ENCODE measurements around the gene CCNB1IP1. TPM values are rescaled to one million over a fixed set of nuclear protein-coding genes. Genes with fewer than 3 reads are reported as not detected.
"Not testable (repeated sequence)": the region's sequence is repeated elsewhere in the genome, so short reads cannot be mapped to it uniquely, and the experiment has no call there.

Gene CCNB1IP1, protein sequence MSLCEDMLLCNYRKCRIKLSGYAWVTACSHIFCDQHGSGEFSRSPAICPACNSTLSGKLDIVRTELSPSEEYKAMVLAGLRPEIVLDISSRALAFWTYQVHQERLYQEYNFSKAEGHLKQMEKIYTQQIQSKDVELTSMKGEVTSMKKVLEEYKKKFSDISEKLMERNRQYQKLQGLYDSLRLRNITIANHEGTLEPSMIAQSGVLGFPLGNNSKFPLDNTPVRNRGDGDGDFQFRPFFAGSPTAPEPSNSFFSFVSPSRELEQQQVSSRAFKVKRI
- polyA plus RNA-seq (ENCODE audit: insufficient read length): 58.8 TPM

DNA sequence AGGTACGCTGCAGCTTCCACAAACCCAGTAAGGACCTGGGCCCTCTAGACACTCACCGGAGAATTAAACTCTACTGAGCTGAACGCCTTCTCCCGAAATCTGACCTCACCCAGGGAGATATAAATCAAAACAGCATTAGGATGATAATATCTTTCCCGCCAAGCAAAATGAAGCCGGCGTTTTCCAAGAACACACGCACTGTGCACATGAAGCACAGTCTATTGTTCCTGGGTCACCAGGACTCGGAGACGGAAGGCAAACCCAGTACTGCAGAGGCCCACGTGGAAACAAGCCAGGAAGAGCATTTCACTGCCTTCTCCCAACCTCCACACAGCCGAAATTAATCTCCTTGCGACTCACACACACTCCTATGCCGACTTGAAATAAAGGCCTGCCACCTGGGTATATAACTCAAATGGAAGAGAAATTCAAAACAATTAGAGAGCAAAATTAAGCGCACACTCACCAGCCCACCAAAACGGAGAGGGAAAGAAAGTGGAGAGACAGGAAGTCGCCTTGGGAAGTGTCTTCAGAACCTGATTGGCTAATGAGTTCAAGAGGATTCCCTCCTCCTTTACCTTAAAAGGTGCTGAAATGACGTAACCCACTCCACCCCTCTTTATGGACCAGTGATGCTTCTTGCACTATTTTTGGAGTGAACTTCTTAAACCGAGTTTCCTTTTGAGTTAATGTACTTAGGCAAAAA is at the start of gene CCNB1IP1:
Gene CCNB1IP1 (minus strand): TSS at position 492 of the 706 bp plus-strand sequence. CDS start 16,756 bp downstream, outside the sequence.
- peak; percentile 81 for DNase-seq

GRCh38 chr14:20382526-20382925 is 49.4 kb upstream of the CCNB1IP1 start:
- no peak for DNase-seq

DNA sequence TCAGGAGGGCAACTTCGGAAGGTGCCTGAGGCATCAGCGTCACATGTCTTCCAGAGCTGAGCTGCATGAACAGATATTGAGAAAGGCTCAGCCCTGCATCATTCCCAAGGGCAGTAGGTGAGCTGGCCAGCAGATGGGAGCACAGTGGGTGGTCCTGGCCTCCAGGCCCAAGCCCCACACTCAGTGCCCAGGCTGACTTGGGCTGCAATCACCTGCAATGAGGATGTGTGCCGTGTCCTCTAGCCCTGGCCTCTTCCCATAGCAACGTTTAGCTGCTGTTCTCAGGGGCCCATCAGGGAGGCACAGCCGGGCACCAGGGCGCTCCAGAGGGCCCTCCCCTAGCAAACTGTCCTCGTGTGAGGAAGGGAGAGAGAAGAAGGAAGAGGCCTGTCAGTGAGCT is 48.3 kb upstream of the CCNB1IP1 start:
- DNase-seq: no peak

GRCh38 chr14:20380681-20381080 is 47.6 kb upstream of the CCNB1IP1 start:
- no peak for DNase-seq

GRCh38 chr14:20379743-20380142 is 46.7 kb upstream of the CCNB1IP1 start:
- no peak for DNase-seq

DNA sequence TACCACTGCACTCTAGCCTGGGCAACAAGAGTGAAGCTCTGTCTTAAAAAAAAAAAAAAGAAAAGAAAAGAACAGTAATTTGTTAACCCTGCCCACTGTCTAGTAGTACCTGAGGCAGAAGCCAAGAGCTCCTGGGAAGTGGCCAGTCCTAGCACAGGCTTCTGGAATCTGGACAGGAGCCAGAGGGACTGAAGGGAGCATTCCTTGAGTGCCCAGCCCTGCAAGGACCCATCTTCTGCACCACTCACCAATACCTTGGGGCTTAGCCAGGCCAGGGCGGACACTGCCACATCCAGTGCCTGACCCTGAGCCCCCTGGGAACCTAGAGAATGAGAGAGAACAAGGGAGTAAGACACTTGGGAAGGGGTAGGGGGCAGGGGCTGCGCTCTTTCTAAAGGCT is 44.1 kb upstream of the CCNB1IP1 start:
- DNase-seq: no peak

- no peak for DNase-seq
Measured at GRCh38 chr14:20376071-20376588, 43.1 kb upstream of the CCNB1IP1 start.

DNA sequence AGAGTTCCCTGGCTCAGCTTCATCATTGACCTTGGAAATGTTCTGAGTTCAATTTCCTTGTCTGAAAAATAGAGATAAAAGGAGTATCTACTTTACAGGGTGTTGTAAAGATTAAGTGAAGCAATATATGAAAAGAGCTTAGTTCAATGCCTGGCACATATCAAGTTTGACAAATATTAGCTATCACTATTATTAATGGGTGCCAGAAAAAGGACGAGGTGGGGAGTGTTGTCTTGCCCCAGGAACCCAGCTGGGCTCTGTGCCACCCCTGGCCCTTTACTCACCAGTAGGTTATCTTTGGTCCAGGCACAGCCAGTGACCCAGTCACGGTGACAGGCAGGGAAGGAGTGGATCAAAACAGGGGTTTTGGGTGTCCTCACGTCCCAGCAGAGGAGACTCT is 42.4 kb upstream of the CCNB1IP1 start:
- DNase-seq: no peak

- DNase-seq: no peak
Measured at GRCh38 chr14:20372796-20373195, 39.7 kb upstream of the CCNB1IP1 start.

GRCh38 chr14:20365928-20366327 is 32.8 kb upstream of the CCNB1IP1 start:
- no peak for DNase-seq

DNA sequence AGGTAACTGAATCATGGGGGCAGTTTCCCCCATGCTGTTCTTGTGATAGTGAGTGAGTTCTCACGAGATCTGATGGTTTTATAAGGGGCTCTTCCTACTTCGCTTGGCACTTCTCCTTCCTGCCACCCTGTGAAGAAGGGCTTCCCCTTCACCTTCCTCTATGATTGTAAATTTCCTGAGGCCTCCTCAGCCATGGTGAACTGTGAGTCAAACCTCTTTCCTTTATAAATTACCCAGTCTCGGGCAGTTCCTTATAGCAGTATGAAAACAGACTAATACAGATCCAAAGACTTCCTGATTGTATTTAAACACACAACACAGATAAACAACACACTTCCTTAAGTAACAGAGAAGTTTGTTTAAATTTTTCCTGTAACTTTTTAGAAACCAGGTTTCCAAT is 25.4 kb upstream of the CCNB1IP1 start:
- not testable (repeated sequence) for DNase-seq

GRCh38 chr14:20356422-20356821 is 23.3 kb upstream of the CCNB1IP1 start:
- no peak for DNase-seq

GRCh38 chr14:20350860-20351259 is 17.8 kb upstream of the CCNB1IP1 start:
- no peak for DNase-seq

- DNase-seq: no peak
Measured at GRCh38 chr14:20350282-20350681, 17.2 kb upstream of the CCNB1IP1 start.

DNA sequence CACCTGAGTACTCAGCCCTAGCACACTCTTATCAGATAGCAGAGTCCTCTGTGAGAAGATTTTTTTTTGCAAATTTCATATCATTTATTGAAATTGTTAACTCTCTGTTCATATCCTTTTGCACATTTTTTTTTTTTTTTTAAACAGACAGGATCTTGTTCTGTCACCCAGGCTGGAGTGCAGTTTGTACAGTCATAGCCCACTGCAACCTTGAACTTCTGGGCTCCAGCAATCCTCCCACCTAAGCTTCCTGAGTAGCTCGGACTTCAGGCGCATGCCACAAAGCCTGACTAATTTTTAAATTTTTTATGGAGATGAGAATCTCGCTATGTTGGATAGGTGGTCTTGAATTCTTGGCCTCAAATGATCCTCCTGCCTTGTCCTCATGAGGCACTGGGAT is 14.7 kb upstream of the CCNB1IP1 start:
- DNase-seq: no peak

DNA sequence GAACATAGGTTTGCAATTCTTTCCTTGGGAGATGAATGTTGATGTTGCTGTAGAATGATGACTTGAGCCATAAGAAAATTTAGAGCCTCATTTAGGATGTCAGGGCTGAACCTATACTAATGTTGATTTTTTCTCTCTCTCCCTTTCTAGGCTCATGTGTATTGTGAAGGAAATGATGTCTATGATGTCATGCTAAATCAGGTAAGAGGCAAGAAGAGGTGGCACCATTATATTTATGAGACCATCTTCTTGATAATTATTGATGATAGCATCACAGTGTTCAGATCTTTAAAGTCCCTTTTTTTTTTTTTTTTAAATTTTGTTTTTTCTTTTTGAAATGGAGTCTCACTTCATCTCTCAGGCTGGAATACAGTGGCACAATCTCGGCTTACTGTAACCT is 13.6 kb upstream of the CCNB1IP1 start:
- no peak for DNase-seq

- no peak for DNase-seq
Measured at GRCh38 chr14:20345366-20345765, 12.3 kb upstream of the CCNB1IP1 start.

GRCh38 chr14:20343862-20344220 is 10.8 kb upstream of the CCNB1IP1 start:
- DNase-seq: no peak

DNA sequence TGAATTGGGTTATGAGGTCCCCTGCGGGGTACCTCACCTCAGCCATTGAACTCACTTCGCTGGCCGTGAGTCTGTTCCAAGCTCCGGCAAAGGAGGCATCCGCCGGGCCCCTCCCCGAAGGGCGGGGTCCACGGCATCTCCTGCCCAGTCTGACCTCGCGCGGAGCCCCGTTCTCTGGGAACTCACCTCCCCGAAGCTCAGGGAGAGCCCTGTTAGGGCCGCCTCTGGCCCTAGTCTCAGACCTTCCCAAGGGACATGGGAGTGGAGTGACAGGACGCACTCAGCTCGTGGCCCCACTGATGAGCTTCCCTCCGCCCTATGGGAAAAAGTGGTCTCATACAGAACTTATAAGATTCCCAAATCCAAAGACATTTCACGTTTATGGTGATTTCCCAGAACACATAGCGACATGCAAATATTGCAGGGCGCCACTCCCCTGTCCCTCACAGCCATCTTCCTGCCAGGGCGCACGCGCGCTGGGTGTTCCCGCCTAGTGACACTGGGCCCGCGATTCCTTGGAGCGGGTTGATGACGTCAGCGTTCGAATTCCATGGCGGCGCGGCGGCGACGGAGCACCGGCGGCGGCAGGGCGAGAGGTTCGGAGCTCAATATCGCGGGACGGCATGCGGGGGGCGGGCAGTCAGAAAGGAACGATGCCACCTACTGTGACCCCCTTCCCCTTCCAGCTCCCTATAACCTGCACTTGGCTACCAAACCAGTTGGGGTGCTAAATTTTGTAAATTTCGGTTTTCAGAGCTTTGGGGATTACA is 10.2 kb upstream of the CCNB1IP1 start, which contains the start of gene PARP2:
Gene PARP2 (plus strand): TSS at position 544 of the 770 bp plus-strand sequence. CDS start 7 bp downstream, at position 551.
- peak; percentile 98 for DNase-seq

- no peak for DNase-seq
Measured at GRCh38 chr14:20341646-20342045, 8.6 kb upstream of the CCNB1IP1 start.

- DNase-seq: not testable (repeated sequence)
Measured at GRCh38 chr14:20341032-20341431, 8.0 kb upstream of the CCNB1IP1 start.

- no peak for DNase-seq
Measured at GRCh38 chr14:20334017-20334416, 938 bp upstream of the CCNB1IP1 start.

- DNase-seq: no peak
Measured at GRCh38 chr14:20333494-20333841, 389 bp upstream of the CCNB1IP1 start.
